Stimulated activated CD8-positive, alpha-beta memory T cell treated with anti-CD3 and anti-CD28 coated beads, Interleukin-15, amount 100 ng/mL, for 48 hours (primary cell): Measurements from ENCODE around the gene AHNAK.
A peak's percentile ranks its signal among the peaks of the same experiment; 100 is the strongest.
"Not testable (repeated sequence)": the region's sequence is repeated elsewhere in the genome, so short reads cannot be mapped to it uniquely, and the experiment has no call there.

Experiments
- DNase-seq, 2 donors: peaks; one replicate each; pipeline ENCODE4 v3.0.0-alpha.2; 2020; ENCODE audit warnings: low read depth in 2 of 2

Gene AHNAK, protein sequence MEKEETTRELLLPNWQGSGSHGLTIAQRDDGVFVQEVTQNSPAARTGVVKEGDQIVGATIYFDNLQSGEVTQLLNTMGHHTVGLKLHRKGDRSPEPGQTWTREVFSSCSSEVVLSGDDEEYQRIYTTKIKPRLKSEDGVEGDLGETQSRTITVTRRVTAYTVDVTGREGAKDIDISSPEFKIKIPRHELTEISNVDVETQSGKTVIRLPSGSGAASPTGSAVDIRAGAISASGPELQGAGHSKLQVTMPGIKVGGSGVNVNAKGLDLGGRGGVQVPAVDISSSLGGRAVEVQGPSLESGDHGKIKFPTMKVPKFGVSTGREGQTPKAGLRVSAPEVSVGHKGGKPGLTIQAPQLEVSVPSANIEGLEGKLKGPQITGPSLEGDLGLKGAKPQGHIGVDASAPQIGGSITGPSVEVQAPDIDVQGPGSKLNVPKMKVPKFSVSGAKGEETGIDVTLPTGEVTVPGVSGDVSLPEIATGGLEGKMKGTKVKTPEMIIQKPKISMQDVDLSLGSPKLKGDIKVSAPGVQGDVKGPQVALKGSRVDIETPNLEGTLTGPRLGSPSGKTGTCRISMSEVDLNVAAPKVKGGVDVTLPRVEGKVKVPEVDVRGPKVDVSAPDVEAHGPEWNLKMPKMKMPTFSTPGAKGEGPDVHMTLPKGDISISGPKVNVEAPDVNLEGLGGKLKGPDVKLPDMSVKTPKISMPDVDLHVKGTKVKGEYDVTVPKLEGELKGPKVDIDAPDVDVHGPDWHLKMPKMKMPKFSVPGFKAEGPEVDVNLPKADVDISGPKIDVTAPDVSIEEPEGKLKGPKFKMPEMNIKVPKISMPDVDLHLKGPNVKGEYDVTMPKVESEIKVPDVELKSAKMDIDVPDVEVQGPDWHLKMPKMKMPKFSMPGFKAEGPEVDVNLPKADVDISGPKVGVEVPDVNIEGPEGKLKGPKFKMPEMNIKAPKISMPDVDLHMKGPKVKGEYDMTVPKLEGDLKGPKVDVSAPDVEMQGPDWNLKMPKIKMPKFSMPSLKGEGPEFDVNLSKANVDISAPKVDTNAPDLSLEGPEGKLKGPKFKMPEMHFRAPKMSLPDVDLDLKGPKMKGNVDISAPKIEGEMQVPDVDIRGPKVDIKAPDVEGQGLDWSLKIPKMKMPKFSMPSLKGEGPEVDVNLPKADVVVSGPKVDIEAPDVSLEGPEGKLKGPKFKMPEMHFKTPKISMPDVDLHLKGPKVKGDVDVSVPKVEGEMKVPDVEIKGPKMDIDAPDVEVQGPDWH (N-terminal part only)

GRCh38 chr11:62546244-62546928 lies at the start of gene AHNAK:
TSS of gene AHNAK (minus strand) at chr11:62546806. CDS start at chr11:62536098, 10,708 bp downstream.
- DNase-seq: peak in 1 of 2 donors; percentile 61

DNA sequence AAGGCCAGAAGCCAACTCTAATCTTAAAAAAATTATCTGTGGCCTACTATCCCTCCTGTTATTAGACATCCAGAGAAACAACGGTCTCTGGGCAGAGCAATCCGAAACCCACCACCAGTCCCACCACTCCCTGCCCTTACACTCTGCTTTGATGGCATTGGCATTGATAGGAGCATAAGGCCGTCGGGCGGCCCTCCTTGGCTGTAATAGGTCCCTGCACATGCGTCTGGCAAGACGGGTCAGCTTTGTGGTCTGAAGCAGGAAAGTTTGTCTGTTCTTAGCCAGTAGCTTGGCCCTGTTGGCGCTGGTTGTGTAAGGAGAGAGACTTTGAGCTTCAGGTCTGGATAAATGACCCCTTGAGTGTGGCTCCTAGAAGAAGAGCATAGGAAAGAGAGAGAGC lies 48.5 kb upstream of the AHNAK start:
- DNase-seq: no peak

GRCh38 chr11:62593434-62594044 lies 46.9 kb upstream of the AHNAK start:
- peak; percentile 57 to 58 for DNase-seq

GRCh38 chr11:62592989-62593421 lies 46.4 kb upstream of the AHNAK start:
- no peak for DNase-seq

DNA sequence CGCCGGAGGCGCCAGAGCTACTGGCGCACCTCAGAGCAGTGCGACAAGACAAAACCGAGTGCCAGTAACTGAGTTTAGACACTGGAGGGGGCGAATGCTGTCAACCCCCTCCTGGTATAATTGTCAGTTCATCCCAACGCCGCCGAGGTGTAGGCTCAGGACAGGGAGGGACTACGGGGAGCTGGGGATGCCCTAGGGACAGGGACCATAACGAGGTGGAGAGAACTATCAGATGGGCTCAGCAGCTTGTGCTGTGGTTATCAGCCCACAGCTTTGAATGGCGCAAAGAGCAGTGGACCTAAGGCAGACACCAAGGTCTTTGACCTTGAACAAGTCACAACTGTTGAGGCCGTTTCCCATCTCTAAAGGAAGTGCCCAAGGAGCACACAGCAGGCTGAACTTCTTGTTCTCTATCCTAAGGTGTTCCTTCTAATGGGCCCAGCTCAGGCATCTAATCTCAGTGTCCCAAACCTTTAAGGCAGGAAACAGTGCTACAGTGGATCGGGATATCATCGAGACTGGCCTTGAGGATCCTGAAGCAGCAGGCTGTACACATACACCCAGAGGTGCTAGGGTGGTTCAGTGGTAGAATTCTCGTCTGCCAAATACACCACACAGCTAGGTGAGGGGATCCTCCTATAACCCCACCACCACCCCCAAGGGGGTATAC lies 45.7 kb upstream of the AHNAK start:
- no peak for DNase-seq

GRCh38 chr11:62591448-62592145 lies 45.0 kb upstream of the AHNAK start, which contains the start of gene TUT1:
TSS of gene TUT1 (minus strand) at chr11:62591523. CDS start at chr11:62591485, 38 bp downstream.
- peak; percentile 90 to 92 for DNase-seq

DNA sequence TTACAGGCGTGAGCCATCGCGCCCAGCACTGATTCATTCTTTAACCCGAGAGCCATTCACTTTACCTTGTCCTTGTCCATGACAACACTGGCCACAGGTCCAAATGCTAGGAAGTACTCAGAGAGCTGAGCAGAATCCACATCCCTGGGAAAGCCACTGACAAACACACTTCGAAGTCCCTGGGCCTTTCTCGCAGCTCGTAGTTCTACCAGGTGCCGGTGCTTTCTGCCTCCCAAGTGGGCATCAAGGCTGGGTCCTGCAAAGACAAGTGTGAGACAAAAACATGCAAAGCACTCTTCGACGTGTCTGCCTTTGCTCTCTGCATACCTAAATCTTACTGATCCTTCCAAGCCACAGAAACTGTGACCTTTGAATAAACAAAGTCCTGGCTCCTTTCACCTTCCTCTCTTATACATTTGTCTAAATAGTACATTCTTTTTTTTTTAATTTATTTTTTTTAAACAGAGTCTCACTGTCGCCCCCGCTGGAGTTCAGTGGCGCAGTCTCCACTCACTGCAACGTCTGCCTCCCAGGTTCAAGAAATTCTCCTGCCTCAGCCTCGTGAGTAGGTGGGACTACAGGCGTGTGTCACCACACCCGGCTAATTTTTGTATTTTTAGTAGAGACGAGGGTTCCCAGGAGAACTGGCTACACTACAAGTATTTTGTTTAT lies 42.5 kb upstream of the AHNAK start:
- no peak for DNase-seq

GRCh38 chr11:62585356-62585755 lies 38.8 kb upstream of the AHNAK start:
- not testable (repeated sequence) for DNase-seq

DNA sequence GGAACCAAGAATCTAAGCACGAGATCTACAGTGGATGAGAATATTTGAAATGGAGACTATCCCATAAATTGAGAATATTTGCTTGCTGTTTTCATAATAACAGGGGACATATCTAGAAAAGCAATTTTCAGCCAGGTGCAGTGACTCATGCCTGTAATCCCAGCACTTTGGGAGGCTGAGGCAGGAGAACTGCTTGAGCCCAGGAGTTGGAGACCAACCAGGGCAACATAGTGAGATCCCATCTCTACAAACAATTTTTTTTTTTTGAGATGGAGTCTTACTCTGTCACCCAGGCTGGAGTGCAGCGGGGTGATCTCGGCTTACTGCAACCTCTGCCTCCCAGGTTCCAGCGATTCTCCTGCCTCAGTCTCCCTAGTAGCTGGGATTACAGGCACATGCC lies 35.1 kb upstream of the AHNAK start:
- DNase-seq: not testable (repeated sequence)

GRCh38 chr11:62580959-62581715 lies 34.5 kb upstream of the AHNAK start:
- DNase-seq: no peak

GRCh38 chr11:62579252-62579651 lies 32.6 kb upstream of the AHNAK start:
- no peak for DNase-seq

GRCh38 chr11:62578541-62578940 lies 31.9 kb upstream of the AHNAK start:
- no peak for DNase-seq

- DNase-seq: no peak
These were observed 30.6 kb upstream of the AHNAK start for GRCh38 chr11:62577046-62577714.

GRCh38 chr11:62575837-62576236 lies 29.2 kb upstream of the AHNAK start:
- DNase-seq: no peak

GRCh38 chr11:62575156-62575555 lies 28.6 kb upstream of the AHNAK start:
- no peak for DNase-seq

- DNase-seq: no peak
These were observed 27.9 kb upstream of the AHNAK start for GRCh38 chr11:62574363-62575071.
